Calu3 (cell line): ENCODE data around the gene C1orf198. TPM values are rescaled to one million over a fixed set of nuclear protein-coding genes. Genes with fewer than 3 reads are reported as not detected.

Experiments used
- BruUV-seq: library from RNA; stranded (reverse); fragments of 400-500 nt; replicated peaks from 2 replicates; lab custom pipeline; 2021; lab: Mats Ljungman, UMichigan
- CTCF ChIA-PET: fragments of 300-600 bp; sonication (Branson Sonifier 250); formaldehyde crosslinking; loops from one replicate; lab custom pipeline; 2022; ENCODE audit warnings: antibody characterized with exemption; lab: Charles Lee
- DNase-seq: peaks from one replicate; pipeline ENCODE4 v3.0.0; 2022
- H3K27ac Mint-ChIP-seq: one replicate; pipeline ENCODE4 v1.8.0; 2022; ENCODE audit warnings: mixed read lengths; ENCODE audit not compliant: unreplicated experiment
- H3K27me3 Mint-ChIP-seq: one replicate; pipeline ENCODE4 v1.8.0; 2022; ENCODE audit warnings: mixed read lengths; ENCODE audit not compliant: unreplicated experiment
- H3K36me3 Mint-ChIP-seq: one replicate; pipeline ENCODE4 v1.8.0; 2022; ENCODE audit warnings: mild to moderate bottlenecking, moderate library complexity, mixed read lengths; ENCODE audit not compliant: insufficient read depth, unreplicated experiment
- H3K4me1 Mint-ChIP-seq: one replicate; pipeline ENCODE4 v1.8.0; 2022; ENCODE audit warnings: mild to moderate bottlenecking, low read depth, mixed read lengths; ENCODE audit not compliant: unreplicated experiment
- H3K4me3 Mint-ChIP-seq: one replicate; pipeline ENCODE4 v1.8.0; 2022; ENCODE audit warnings: mild to moderate bottlenecking, low read depth, moderate library complexity, mixed read lengths; ENCODE audit not compliant: unreplicated experiment
- H3K9me3 Mint-ChIP-seq: one replicate; pipeline ENCODE4 v1.8.0; 2022; ENCODE audit warnings: low read depth, mixed read lengths; ENCODE audit not compliant: unreplicated experiment
- intact Hi-C: fragments of 100-400 bp; cut with micrococcal nuclease; formaldehyde crosslinking; loops from one replicate; pipeline ENCODE4 v1.10.0; 2022; ENCODE audit not compliant: unreplicated experiment
- total RNA-seq: library from RNA; stranded (reverse); gene quantifications from 2 replicates; pipeline ENCODE4 v1.2.3, GENCODE V29; 2022
- TF ChIP-seq, protein P1 (sequence below): fragments of 200-600 bp; IDR thresholded peaks from one replicate; pipeline ENCODE4 v1.8.0; 2022; ENCODE audit warnings: antibody characterized with exemption; ENCODE audit not compliant: unreplicated experiment

C1orf198 gene
- total RNA-seq, 1 experiment from 2014 or later: 80.4 TPM

DNA sequence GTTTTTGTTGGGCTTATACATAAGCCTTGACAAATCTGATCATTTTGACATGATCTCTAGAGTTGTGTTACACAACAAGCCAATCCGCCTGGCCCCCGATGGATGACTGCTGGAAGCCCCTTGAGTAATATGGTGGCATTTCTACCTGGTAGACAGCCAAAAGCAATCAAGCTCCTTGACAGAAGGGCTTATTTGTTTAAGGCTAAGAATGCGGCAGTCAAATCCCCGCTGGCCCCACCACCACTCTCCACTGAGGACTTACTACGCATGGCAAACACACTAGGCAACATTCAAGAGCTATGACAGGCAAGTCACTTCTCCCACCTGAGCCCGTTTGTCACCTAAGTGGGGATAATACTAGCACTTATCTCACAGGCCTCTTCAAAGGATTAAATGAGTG, 33.4 kb upstream of the C1orf198 start:
- Mint-ChIP-seq H3K4me3 (no peak overlapping the region), H3K9me3 (no peaks in the 10 kb centered on the region), H3K27me3 (no peaks in the 10 kb centered on the region), H3K4me1 (no peaks in the 10 kb centered on the region), H3K27ac (no peak overlapping the region), H3K36me3 (no peaks in the 10 kb centered on the region)
- no peak for DNase-seq
- CTCF ChIA-PET: interaction anchor here (1.2 kb wide), 1 partner anchor 8 kb away, joined by 3 read pairs; no protein-coding TSS in a partner anchor
- TF ChIP-seq, protein P1, sequence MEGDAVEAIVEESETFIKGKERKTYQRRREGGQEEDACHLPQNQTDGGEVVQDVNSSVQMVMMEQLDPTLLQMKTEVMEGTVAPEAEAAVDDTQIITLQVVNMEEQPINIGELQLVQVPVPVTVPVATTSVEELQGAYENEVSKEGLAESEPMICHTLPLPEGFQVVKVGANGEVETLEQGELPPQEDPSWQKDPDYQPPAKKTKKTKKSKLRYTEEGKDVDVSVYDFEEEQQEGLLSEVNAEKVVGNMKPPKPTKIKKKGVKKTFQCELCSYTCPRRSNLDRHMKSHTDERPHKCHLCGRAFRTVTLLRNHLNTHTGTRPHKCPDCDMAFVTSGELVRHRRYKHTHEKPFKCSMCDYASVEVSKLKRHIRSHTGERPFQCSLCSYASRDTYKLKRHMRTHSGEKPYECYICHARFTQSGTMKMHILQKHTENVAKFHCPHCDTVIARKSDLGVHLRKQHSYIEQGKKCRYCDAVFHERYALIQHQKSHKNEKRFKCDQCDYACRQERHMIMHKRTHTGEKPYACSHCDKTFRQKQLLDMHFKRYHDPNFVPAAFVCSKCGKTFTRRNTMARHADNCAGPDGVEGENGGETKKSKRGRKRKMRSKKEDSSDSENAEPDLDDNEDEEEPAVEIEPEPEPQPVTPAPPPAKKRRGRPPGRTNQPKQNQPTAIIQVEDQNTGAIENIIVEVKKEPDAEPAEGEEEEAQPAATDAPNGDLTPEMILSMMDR: no peak
- intact Hi-C loops: no loop called here
- no TSS peak for BruUV-seq

DNA sequence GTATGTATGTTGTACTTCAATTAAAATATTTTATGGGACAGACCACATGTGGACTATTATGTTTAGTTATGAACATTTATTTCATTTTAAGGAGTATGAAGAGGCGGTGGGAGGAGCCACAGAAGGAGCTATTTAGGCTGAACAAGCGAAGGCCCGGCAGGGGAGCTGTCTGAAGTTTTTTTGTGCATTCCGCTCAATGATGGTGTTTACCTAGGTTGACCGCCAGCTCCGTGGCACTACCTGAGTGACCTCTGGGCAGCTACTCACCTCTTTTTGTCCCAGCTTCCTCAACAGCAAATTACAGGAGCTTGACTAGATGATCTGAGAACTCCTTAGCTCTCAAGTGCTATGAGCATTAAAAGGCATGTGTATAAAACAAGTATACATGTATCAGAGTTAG, 32.7 kb upstream of the C1orf198 start:
- Mint-ChIP-seq H3K4me3 (no peak overlapping the region), H3K27ac (no peak overlapping the region), H3K27me3 (no peaks in the 10 kb centered on the region), H3K9me3 (no peaks in the 10 kb centered on the region), H3K4me1 (no peaks in the 10 kb centered on the region), H3K36me3 (no peaks in the 10 kb centered on the region)
- CTCF ChIA-PET: interaction anchor here (1.2 kb wide), 1 partner anchor 8 kb away, joined by 3 read pairs; no protein-coding TSS in a partner anchor
- DNase-seq: no peak
- intact Hi-C loops: no loop called here
- TF ChIP-seq, protein P1: no peak
- BruUV-seq: no TSS peak

DNA sequence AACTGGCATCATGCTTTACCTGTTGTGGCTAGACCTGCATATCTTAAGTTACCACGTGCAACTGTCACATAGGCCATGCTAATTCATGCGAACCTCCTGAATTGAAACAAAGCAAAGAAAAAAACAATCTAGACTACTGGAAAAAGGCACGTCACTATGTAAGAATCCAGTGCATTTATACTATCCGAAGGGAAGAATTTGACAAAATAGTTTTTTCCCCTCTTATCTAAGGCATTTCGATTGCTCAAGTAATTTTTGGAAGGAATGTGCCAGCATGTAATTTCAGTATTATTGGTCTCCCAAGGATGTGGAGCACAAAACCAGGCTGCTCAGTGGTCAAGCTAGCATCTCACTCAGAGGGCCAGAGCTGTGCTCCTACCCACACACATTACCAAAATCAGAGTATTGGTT, 31.5 kb upstream of the C1orf198 start:
- CTCF ChIA-PET: no interaction called here
- H3K4me1 Mint-ChIP-seq: no peaks in the 10 kb centered on the region
- no peaks in the 10 kb centered on the region for H3K27me3 Mint-ChIP-seq
- TF ChIP-seq, protein P1: no peak
- no peak for DNase-seq
- H3K27ac Mint-ChIP-seq: no peak overlapping the region
- no peaks in the 10 kb centered on the region for H3K36me3 Mint-ChIP-seq
- no peaks in the 10 kb centered on the region for H3K9me3 Mint-ChIP-seq
- BruUV-seq: no TSS peak
- H3K4me3 Mint-ChIP-seq: no peak overlapping the region
- intact Hi-C loops: no loop called here

DNA sequence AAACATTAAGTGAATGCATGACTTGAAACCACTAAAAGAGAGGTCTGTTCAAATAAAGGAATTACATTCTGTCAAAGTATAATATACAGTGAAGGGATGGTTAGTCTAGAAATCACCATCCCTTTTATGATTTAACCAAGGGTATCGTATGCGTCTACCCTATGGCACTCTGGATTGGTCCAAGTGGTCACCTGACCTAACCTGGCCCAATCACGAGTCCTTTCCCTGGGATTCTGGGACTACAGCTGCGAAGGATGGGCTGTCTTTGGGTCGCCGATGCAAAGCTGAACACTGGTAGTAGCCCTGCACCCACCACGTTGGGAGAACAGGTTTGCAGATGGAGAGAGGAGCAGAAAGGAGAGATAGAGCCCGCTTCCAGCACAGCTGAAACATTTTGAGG, 30.4 kb upstream of the C1orf198 start:
- TF ChIP-seq, protein P1: no peak
- no peak overlapping the region for H3K27ac Mint-ChIP-seq
- no peak overlapping the region for H3K4me3 Mint-ChIP-seq
- no peaks in the 10 kb centered on the region for H3K9me3 Mint-ChIP-seq
- no peaks in the 10 kb centered on the region for H3K27me3 Mint-ChIP-seq
- BruUV-seq: no TSS peak
- CTCF ChIA-PET: no interaction called here
- H3K36me3 Mint-ChIP-seq: no peaks in the 10 kb centered on the region
- intact Hi-C loops: no loop called here
- no peak for DNase-seq
- no peaks in the 10 kb centered on the region for H3K4me1 Mint-ChIP-seq
